ENCODE measurements around the gene TSPAN4.

GRCh38 chr11:901452-902061 lies 58.9 kb downstream of the TSPAN4 start:
- no peak for TF ChIP-seq CTCF (conservative IDR thresholded peaks at IDR 0.05 in 1 of 2, IDR thresholded peaks at IDR 0.05 in 1 of 2; ENCODE audit: extremely low read depth in 1 of 2, insufficient read depth in 1 of 2, low read depth in 1 of 2, low read length in 2 of 2)
- TF ChIP-seq EZH2 (IDR thresholded peaks at IDR 0.05; ENCODE audit: borderline replicate concordance, low read length): no peak
